ENCODE results near the gene ATRN.

The ATRN gene

GRCh38 chr20:3654326-3655130 is 183.7 kb downstream of the ATRN start:
- ChIA-PET CTCF (interaction anchor here (0.7 to 2.1 kb wide), 5 partner anchors 22 to 91 kb away, joined by 3 to 7 read pairs (median 4); no protein-coding TSS in a partner anchor), POLR2A (no interaction called here)
- no peak for DNase-seq (ENCODE audit: low read depth, low spot score)
- no peak overlapping the region for H3K4me3 ChIP-seq (ENCODE audit: low read depth, low read length)
- TF ChIP-seq, protein P1, sequence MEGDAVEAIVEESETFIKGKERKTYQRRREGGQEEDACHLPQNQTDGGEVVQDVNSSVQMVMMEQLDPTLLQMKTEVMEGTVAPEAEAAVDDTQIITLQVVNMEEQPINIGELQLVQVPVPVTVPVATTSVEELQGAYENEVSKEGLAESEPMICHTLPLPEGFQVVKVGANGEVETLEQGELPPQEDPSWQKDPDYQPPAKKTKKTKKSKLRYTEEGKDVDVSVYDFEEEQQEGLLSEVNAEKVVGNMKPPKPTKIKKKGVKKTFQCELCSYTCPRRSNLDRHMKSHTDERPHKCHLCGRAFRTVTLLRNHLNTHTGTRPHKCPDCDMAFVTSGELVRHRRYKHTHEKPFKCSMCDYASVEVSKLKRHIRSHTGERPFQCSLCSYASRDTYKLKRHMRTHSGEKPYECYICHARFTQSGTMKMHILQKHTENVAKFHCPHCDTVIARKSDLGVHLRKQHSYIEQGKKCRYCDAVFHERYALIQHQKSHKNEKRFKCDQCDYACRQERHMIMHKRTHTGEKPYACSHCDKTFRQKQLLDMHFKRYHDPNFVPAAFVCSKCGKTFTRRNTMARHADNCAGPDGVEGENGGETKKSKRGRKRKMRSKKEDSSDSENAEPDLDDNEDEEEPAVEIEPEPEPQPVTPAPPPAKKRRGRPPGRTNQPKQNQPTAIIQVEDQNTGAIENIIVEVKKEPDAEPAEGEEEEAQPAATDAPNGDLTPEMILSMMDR (IDR thresholded peaks at IDR 0.05; ENCODE audit: insufficient read depth, low read length, missing control alignments): no peak

DNA sequence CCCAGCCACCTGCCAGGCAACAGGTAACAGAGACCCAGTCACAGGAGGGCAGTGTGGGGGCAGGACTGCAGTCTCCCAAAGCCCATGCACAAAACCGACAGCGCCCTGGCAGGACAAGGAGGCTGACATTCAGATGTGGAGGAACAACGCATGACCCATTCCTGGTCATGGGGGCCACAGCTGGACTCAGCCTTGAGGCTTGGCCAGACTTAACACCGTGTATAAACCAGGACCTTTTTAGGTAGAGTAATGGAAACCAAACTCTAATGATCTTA is 184.2 kb downstream of the ATRN start:
- CTCF ChIA-PET: interaction anchor here (1.4 to 2.1 kb wide), 4 partner anchors 22 to 91 kb away, joined by 3 to 7 read pairs (median 5); no protein-coding TSS in a partner anchor
- TF ChIP-seq, protein P1 (IDR thresholded peaks at IDR 0.05; ENCODE audit: insufficient read depth, low read length, missing control alignments): no peak
- H3K4me3 ChIP-seq (ENCODE audit: low read depth, low read length): no peak overlapping the region
- DNase-seq (ENCODE audit: low read depth, low spot score): no peak
- POLR2A ChIA-PET: no interaction called here

- TF ChIP-seq, protein P1 (IDR thresholded peaks at IDR 0.05; ENCODE audit: insufficient read depth, low read length, missing control alignments): no peak
- ChIA-PET CTCF (interaction anchor here (0.9 to 2.1 kb wide), 5 partner anchors 10 to 95 kb away, joined by 3 to 9 read pairs (median 3); no protein-coding TSS in a partner anchor), POLR2A (interaction anchor here (1.2 kb wide), 1 partner anchor 22 kb away, joined by 5 read pairs; no protein-coding TSS in a partner anchor)
- no peak overlapping the region for H3K4me3 ChIP-seq (ENCODE audit: low read depth, low read length)
- no peak for DNase-seq (ENCODE audit: low read depth, low spot score)
These were observed 187.3 kb downstream of the ATRN start for GRCh38 chr20:3658019-3658715.

DNA sequence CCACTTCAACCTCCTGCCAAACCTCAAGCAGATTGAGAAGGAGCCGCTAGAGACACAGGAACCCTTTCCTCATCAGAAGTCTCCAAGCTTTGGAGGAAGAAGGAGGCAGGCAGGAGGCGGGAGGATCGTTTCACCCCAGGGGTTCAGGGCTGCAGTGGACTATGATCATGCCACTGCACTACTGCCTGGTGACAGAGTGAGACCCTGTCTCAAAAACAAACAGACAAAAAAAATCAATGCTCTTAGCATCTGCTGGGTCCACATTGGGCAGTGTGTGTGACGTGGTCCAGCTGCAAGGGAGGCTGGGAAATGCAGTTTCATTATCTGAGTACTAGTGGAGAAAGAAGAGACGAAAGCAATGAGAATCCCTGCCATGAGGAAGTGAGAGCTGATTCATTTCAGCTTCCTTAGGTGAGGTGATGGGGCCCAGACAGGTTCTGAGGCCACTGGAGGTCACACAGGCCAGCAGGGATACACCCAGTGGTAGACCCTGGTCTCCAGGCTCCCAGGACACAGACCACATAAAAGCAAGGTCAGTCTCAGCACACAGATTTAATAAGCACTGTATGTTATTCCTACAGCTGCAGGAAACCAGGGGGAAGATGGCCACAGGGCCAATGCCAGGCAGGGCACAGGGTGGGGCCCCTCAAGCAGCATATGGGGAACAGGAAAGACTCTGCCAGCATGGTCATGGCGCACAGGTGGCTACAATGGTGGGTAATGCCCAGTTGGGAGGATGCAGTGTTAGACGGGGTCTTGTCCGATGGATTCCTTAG is 188.1 kb downstream of the ATRN start:
- no peak overlapping the region for H3K4me3 ChIP-seq (ENCODE audit: low read depth, low read length)
- DNase-seq (ENCODE audit: low read depth, low spot score): no peak
- ChIA-PET CTCF (interaction anchor here (0.9 to 2.1 kb wide), 5 partner anchors 10 to 95 kb away, joined by 3 to 9 read pairs (median 3); no protein-coding TSS in a partner anchor), POLR2A (interaction anchor here (1.2 kb wide), 1 partner anchor 21 kb away, joined by 5 read pairs; no protein-coding TSS in a partner anchor)
- TF ChIP-seq, protein P1 (IDR thresholded peaks at IDR 0.05; ENCODE audit: insufficient read depth, low read length, missing control alignments): no peak

GRCh38 chr20:3659492-3660261 is 188.9 kb downstream of the ATRN start:
- no peak overlapping the region for H3K4me3 ChIP-seq (ENCODE audit: low read depth, low read length)
- CTCF ChIA-PET: interaction anchor here (1.8 kb wide), 1 partner anchor 17 kb away, joined by 9 read pairs; no protein-coding TSS in a partner anchor
- TF ChIP-seq, protein P1 (IDR thresholded peaks at IDR 0.05; ENCODE audit: insufficient read depth, low read length, missing control alignments): no peak

More at GRCh38 chr20:3659492-3660261, 188.9 kb downstream of the ATRN start:
- DNase-seq (ENCODE audit: low read depth, low spot score): no peak
- POLR2A ChIA-PET: interaction anchor here (0.6 to 1.2 kb wide), 2 partner anchors 21 to 80 kb away, joined by 3 to 5 read pairs; no protein-coding TSS in a partner anchor
